Measurements from ENCODE around the gene RHOH. TPM values are rescaled to one million over a fixed set of nuclear protein-coding genes. Genes with fewer than 3 reads are reported as not detected.

Gene RHOH
- total and polyA plus RNA-seq, 9 of the 15 experiments (the other 6 are each of a cell fraction or from before 2014, with no cell fraction given), result 14.3 to 37.7 (median 23.2) TPM

DNA sequence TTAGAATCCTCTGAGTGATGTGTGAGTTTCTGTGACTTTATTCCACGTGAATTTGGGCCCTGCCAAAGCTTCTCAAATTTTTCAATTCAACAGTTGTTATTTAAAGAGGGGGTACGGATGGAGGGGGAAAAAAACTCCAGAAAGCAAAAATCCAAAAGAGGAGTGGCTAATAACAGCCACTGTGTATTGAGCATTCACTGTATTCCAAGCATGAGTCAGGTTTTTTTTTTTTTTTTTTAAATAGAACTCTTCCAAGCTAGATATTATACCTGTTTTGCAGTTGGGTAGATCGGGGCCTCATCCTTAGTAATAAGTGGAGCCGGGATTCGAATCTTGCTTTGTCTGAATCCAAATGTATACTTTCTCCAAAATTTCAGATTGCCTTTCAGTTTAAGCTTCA, 6.4 kb upstream of the RHOH start (continued):
- TF ChIP-seq NFE2 (IDR thresholded peaks at IDR 0.05; ENCODE audit: low read depth), result peak; percentile 44
- no peak for TF ChIP-seq STAG1 (CRISPR knock-in tag; IDR thresholded peaks at IDR 0.05; ENCODE audit: borderline replicate concordance)
- no peak for TF ChIP-seq GTF2A2 (tag; IDR thresholded peaks at IDR 0.05)
- TF ChIP-seq RBM25 (IDR thresholded peaks at IDR 0.05; ENCODE audit: low read depth, low read length, severe bottlenecking), result peak; percentile 59
- no peak for TF ChIP-seq LARP7 (IDR thresholded peaks at IDR 0.05)
- TF ChIP-seq, protein P1, sequence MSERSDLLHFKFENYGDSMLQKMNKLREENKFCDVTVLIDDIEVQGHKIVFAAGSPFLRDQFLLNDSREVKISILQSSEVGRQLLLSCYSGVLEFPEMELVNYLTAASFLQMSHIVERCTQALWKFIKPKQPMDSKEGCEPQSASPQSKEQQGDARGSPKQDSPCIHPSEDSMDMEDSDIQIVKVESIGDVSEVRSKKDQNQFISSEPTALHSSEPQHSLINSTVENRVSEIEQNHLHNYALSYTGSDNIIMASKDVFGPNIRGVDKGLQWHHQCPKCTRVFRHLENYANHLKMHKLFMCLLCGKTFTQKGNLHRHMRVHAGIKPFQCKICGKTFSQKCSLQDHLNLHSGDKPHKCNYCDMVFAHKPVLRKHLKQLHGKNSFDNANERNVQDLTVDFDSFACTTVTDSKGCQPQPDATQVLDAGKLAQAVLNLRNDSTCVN (CRISPR knock-in tag; IDR thresholded peaks at IDR 0.05), result no peak

DNA sequence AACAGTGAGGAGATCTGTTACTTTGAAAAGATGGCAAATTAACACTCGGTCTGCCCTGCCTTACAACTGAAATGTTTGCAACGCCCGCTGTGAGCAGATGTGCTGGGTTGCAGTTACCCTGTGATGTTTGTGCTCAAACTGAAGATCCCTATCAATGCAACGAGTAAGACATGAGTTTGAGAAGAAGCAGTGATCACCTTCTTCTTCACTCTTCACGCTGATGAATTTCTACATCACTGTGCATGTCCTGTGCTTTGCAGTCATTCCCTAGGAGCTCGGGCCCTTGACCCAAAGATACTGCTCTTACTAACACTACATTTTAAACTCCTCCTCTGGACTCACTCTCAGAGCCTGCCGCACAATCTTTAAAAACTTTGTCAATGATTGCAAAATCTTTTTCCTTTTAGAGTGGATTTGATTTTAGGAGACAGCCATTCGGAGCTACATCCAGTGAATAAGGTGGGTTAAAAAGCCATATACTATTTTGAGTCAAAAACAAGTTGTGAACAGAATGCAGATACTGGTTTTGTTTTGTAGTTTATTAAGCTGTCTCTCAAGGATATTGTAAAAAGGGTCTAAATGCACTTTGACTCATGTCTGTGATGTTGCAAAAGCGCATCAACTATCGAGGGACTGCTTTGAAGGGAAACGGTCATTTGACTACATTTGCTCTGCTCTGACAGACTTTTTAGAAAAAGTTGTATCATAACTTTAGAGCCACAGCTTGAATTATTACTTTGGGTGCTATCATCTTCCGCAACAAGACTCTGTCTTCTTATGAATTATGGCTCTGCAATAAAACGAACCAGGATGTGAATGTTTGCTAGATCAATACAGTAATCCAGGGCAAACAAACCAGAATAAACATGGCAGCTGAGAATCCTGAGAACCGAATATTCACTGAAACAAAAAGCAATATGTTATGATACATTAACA, 5.7 kb upstream of the RHOH start:
- H3K79me2 ChIP-seq (ENCODE audit: control insufficient read depth, insufficient read depth, low read length), result no peaks in the 10 kb centered on the region
- POLR2A ChIA-PET, result interaction anchor here (0.6 to 1.4 kb wide), 5 partner anchors 10 to 1297 kb away, joined by 3 to 4 read pairs (median 3); no protein-coding TSS in a partner anchor
- peaks cover 23 to 35% of the 10 kb centered on the region in 2 experiments for H3K4me1 ChIP-seq (replicated peaks in 1 of 2; ENCODE audit: control insufficient read depth in 2 of 2, insufficient read depth in 2 of 2, low read length in 2 of 2)
- H4K20me1 ChIP-seq (replicated peaks; ENCODE audit: control insufficient read depth, insufficient read depth, low read length), result no peaks in the 10 kb centered on the region
- DNase-seq (ENCODE audit: extremely low read depth in 1 of 4, low spot score in 3 of 4) (no peak), ATAC-seq (peak; percentile 25), FAIRE-seq (peak; percentile 75)
- H3K36me3 ChIP-seq (ENCODE audit: control insufficient read depth, insufficient read depth, low read length), result no peaks in the 10 kb centered on the region
- H2AFZ ChIP-seq (ENCODE audit: low read depth, low read length), result peak overlapping the region; percentile 80
- no peaks in the 10 kb centered on the region for H3K9me3 ChIP-seq (replicated peaks; ENCODE audit: control insufficient read depth, insufficient read depth, low read depth, low read length)
- 18% methylated on average over 14 of the region's 14 CpGs for WGBS (ENCODE audit: insufficient coverage, low coverage, missing lambda C conversion rate)
- H3K27me3 ChIP-seq (ENCODE audit: control insufficient read depth in 2 of 2, insufficient read depth in 2 of 2, low read length in 2 of 2), result no peaks in the 10 kb centered on the region
- H3K4me2 ChIP-seq (ENCODE audit: insufficient read depth, low read length), result peak overlapping the region; percentile 22
- peak overlapping the region; percentile 3 to 42; a peak in 2 of 4 replicates for H3K9ac ChIP-seq (ENCODE audit: insufficient read depth in 1 of 2, low read depth in 2 of 2, low read length in 2 of 2)
- H3K4me3 ChIP-seq, result no peak overlapping the region
- peak overlapping the region; percentile 3; the same call in 1 of the 3 replicates for H3K27ac ChIP-seq (ENCODE audit: extremely low read depth, low read depth, low read length)
- in situ Hi-C loops (cut with MboI) (no loop called here), intact Hi-C loops (cut with micrococcal nuclease) (no loop called here)
- no peaks in the 10 kb centered on the region for H3K9me1 ChIP-seq (ENCODE audit: control insufficient read depth, insufficient read depth, low read length)
- CTCF ChIA-PET (ENCODE audit: low intra/inter-chr PET ratio), result no interaction called here
- BruUV-seq (replicated peaks), result no TSS peak
- TF ChIP-seq YBX1 (IDR thresholded peaks at IDR 0.05) (no peak), ZNF184 (CRISPR knock-in tag; IDR thresholded peaks at IDR 0.05) (no peak), MEIS2 (IDR thresholded peaks at IDR 0.05; ENCODE audit: partially characterized antibody) (peak; percentile 89), KLF6 (CRISPR knock-in tag; IDR thresholded peaks at IDR 0.05; ENCODE audit: borderline replicate concordance) (no peak), RHOXF2B (CRISPR knock-in tag; conservative IDR thresholded peaks at IDR 0.05) (no peak), CTBP1 (IDR thresholded peaks at IDR 0.05; ENCODE audit: borderline replicate concordance) (peak; percentile 58; the same call in 1 of the 2 replicates)
- TF ChIP-seq, protein P2, sequence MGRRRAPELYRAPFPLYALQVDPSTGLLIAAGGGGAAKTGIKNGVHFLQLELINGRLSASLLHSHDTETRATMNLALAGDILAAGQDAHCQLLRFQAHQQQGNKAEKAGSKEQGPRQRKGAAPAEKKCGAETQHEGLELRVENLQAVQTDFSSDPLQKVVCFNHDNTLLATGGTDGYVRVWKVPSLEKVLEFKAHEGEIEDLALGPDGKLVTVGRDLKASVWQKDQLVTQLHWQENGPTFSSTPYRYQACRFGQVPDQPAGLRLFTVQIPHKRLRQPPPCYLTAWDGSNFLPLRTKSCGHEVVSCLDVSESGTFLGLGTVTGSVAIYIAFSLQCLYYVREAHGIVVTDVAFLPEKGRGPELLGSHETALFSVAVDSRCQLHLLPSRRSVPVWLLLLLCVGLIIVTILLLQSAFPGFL (CRISPR knock-in tag; IDR thresholded peaks at IDR 0.05), result 0 out of 2 replicates have a peak, but pooled peaks have one; percentile 14
- TF ChIP-seq, protein P3, sequence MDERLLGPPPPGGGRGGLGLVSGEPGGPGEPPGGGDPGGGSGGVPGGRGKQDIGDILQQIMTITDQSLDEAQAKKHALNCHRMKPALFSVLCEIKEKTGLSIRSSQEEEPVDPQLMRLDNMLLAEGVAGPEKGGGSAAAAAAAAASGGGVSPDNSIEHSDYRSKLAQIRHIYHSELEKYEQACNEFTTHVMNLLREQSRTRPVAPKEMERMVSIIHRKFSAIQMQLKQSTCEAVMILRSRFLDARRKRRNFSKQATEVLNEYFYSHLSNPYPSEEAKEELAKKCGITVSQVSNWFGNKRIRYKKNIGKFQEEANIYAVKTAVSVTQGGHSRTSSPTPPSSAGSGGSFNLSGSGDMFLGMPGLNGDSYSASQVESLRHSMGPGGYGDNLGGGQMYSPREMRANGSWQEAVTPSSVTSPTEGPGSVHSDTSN (CRISPR knock-in tag; IDR thresholded peaks at IDR 0.05; ENCODE audit: low read depth), result no peak
- TF ChIP-seq, protein P3 (tag; conservative IDR thresholded peaks at IDR 0.05; ENCODE audit: low read depth), result peak; percentile 81

Data from K562 (cell line).